ENCODE measurements around the gene FAM234B.
"Not testable (repeated sequence)": the region's sequence is repeated elsewhere in the genome, so short reads cannot be mapped to it uniquely, and the experiment has no call there.

Gene FAM234B

DNA sequence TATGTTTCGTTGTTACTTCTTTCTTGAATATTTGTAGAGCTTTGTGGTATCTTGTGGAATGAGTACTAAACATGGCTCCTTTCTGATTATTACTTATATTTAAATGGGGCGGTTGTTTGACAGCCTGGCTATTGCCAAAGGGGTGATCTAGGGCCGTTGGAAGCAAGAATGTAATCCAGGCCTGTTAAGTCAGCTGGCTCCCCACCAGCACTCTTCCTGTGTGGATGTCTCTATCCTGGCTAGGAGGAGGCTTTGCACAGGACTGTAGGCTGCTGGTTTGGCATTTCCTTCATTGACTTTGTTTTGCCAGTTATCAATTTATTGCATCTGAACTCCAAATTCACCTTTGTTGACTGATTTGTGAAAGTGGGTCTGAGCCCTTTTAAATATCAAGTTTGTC is 5.6 kb downstream of the FAM234B start:
- no peak for TF ChIP-seq FOXK2 (IDR thresholded peaks at IDR 0.05)
- no peak for TF ChIP-seq LEF1 (IDR thresholded peaks at IDR 0.05; ENCODE audit: borderline replicate concordance)
- no peak for TF ChIP-seq TARDBP (IDR thresholded peaks at IDR 0.05)
- TF ChIP-seq, protein P1, sequence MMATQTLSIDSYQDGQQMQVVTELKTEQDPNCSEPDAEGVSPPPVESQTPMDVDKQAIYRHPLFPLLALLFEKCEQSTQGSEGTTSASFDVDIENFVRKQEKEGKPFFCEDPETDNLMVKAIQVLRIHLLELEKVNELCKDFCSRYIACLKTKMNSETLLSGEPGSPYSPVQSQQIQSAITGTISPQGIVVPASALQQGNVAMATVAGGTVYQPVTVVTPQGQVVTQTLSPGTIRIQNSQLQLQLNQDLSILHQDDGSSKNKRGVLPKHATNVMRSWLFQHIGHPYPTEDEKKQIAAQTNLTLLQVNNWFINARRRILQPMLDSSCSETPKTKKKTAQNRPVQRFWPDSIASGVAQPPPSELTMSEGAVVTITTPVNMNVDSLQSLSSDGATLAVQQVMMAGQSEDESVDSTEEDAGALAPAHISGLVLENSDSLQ (IDR thresholded peaks at IDR 0.05), result no peak
- no peak for TF ChIP-seq FOXA1 (IDR thresholded peaks at IDR 0.05)
- no peak for TF ChIP-seq SP1 (IDR thresholded peaks at IDR 0.05)
- TF ChIP-seq L3MBTL2 (conservative IDR thresholded peaks at IDR 0.05), result no peak
- TF ChIP-seq ZNF384 (IDR thresholded peaks at IDR 0.05), result no peak
- TF ChIP-seq ELF4 (IDR thresholded peaks at IDR 0.05), result no peak
- TF ChIP-seq CTBP1 (IDR thresholded peaks at IDR 0.05; ENCODE audit: borderline replicate concordance), result no peak
- no peak for TF ChIP-seq ARNT (IDR thresholded peaks at IDR 0.05)
- no peak for TF ChIP-seq HDGF (IDR thresholded peaks at IDR 0.05; ENCODE audit: borderline replicate concordance)
- no peak for TF ChIP-seq BHLHE40 (IDR thresholded peaks at IDR 0.05; ENCODE audit: borderline replicate concordance)
- no peak for TF ChIP-seq SUZ12 (IDR thresholded peaks at IDR 0.05)
- no peak for TF ChIP-seq FOXM1 (IDR thresholded peaks at IDR 0.05; ENCODE audit: borderline replicate concordance)
- TF ChIP-seq NFRKB (IDR thresholded peaks at IDR 0.05), result no peak
- no peak for DNase-seq (ENCODE audit: extremely low spot score)
- ChIA-PET POLR2A (no interaction called here), CTCF (interaction anchor here (0.7 to 1.2 kb wide), 2 partner anchors 13 to 162 kb away, joined by 3 to 4 read pairs; no protein-coding TSS in a partner anchor)

DNA sequence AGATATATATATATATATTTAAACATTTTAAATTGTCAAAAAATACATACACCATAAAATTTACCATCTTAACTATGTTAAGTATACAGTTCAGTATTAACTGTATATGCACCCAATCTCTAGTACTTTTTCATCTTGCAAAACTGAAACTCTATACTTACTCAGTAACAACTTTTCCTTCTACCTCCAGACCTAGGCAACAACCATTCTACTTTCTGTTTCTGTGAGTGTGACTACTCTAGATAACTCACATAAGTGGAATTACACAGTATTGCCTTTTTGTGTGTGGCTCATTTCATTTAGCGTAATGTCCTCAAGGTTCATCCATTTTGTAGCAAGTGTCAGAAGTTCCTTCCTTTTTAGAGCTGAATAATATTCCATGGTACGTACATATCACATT is 8.2 kb downstream of the FAM234B start:
- TF ChIP-seq SP1 (IDR thresholded peaks at IDR 0.05) (no peak), NFRKB (IDR thresholded peaks at IDR 0.05) (no peak), SUZ12 (IDR thresholded peaks at IDR 0.05) (no peak), ARNT (IDR thresholded peaks at IDR 0.05) (no peak), ZNF384 (IDR thresholded peaks at IDR 0.05) (no peak), CTBP1 (IDR thresholded peaks at IDR 0.05; ENCODE audit: borderline replicate concordance) (no peak), L3MBTL2 (conservative IDR thresholded peaks at IDR 0.05) (no peak), ELF4 (IDR thresholded peaks at IDR 0.05) (no peak), LEF1 (IDR thresholded peaks at IDR 0.05; ENCODE audit: borderline replicate concordance) (no peak), FOXM1 (IDR thresholded peaks at IDR 0.05; ENCODE audit: borderline replicate concordance) (no peak), FOXA1 (IDR thresholded peaks at IDR 0.05) (no peak), BHLHE40 (IDR thresholded peaks at IDR 0.05; ENCODE audit: borderline replicate concordance) (no peak), FOXK2 (IDR thresholded peaks at IDR 0.05) (no peak), HDGF (IDR thresholded peaks at IDR 0.05; ENCODE audit: borderline replicate concordance) (no peak)
- TF ChIP-seq, protein P1 (IDR thresholded peaks at IDR 0.05), result no peak
- no peak for DNase-seq (ENCODE audit: extremely low spot score)
- ChIA-PET POLR2A (no interaction called here), CTCF (interaction anchor here (0.6 kb wide), 1 partner anchor 105 kb away, joined by 3 read pairs; no protein-coding TSS in a partner anchor)

DNA sequence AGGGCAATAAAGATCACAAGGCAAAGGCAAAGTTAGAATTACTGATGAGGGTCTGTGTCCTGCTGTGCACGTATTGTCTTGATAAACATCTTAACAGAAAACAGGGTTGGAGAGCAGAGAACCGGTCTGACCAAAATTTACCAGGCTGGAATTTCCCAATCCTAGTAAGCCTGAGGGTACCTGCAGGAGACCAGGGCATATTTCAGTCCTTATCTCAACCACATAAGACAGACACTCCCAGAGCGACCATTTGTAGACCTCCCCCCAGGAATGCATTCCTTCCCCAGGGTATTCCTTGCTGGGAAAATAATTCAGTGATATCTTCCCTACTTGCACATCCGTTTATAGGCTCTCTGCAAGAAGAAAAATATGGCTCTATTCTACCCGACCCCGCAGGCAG is 9.4 kb downstream of the FAM234B start:
- POLR2A ChIA-PET; DNase-seq (ENCODE audit: extremely low spot score); CTCF ChIA-PET: not testable (repeated sequence)

DNA sequence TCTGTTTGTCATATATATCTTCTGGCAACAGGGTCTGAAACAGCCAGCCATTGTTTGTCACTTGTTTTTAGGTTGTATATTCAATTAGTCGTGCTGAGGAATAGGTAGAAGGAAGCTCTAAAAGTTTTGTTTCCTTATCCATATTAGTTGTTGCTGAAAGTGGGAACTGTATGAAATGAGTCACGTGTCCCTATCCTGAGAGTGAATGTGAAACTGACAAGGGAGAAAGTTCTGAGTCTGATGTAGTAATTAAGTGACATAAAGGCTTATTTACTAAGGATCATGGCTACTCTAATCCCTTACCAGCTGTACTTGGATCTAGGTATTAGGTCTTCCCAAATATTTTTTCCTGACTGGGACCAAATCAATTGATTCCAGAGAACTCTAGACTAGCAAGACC is 16.4 kb downstream of the FAM234B start:
- ChIA-PET POLR2A (no interaction called here), CTCF (no interaction called here)
- no peak for DNase-seq (ENCODE audit: extremely low spot score)
- TF ChIP-seq BHLHE40 (IDR thresholded peaks at IDR 0.05; ENCODE audit: borderline replicate concordance) (no peak), FOXA1 (IDR thresholded peaks at IDR 0.05) (no peak), FOXK2 (IDR thresholded peaks at IDR 0.05) (no peak), FOXM1 (IDR thresholded peaks at IDR 0.05; ENCODE audit: borderline replicate concordance) (no peak), HDGF (IDR thresholded peaks at IDR 0.05; ENCODE audit: borderline replicate concordance) (no peak), ELF4 (IDR thresholded peaks at IDR 0.05) (no peak), TARDBP (IDR thresholded peaks at IDR 0.05) (no peak), SUZ12 (IDR thresholded peaks at IDR 0.05) (no peak), ARNT (IDR thresholded peaks at IDR 0.05) (no peak), SP1 (IDR thresholded peaks at IDR 0.05) (no peak), LEF1 (IDR thresholded peaks at IDR 0.05; ENCODE audit: borderline replicate concordance) (no peak), ZNF384 (IDR thresholded peaks at IDR 0.05) (no peak), CTBP1 (IDR thresholded peaks at IDR 0.05; ENCODE audit: borderline replicate concordance) (no peak), L3MBTL2 (conservative IDR thresholded peaks at IDR 0.05) (no peak), NFRKB (IDR thresholded peaks at IDR 0.05) (no peak)
- TF ChIP-seq, protein P1 (IDR thresholded peaks at IDR 0.05), result no peak

DNA sequence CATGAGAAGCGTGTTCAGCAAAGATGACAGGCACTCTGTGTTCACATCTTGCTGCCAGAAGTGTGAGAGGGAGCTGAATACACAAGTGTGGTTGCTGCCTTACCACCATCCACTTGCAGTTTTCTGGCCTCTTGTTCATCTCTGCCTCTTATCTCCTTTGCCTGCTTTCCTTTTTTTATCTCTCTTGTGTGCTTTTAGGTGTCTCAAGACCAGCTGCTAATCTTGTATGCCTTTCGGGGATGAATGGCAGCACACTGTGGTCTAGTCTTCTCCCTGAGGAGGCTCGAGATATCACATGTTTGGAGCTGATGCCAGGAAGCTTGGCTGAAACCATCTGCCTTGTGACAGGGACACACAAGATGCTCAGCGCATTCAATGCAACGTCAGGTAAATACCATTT is 17.2 kb downstream of the FAM234B start:
- POLR2A ChIA-PET, result no interaction called here
- CTCF ChIA-PET, result no interaction called here
- DNase-seq (ENCODE audit: extremely low spot score), result no peak
- TF ChIP-seq FOXK2 (IDR thresholded peaks at IDR 0.05), result no peak
- TF ChIP-seq NFRKB (IDR thresholded peaks at IDR 0.05), result no peak
- TF ChIP-seq BHLHE40 (IDR thresholded peaks at IDR 0.05; ENCODE audit: borderline replicate concordance), result no peak
- no peak for TF ChIP-seq FOXM1 (IDR thresholded peaks at IDR 0.05; ENCODE audit: borderline replicate concordance)
- no peak for TF ChIP-seq TARDBP (IDR thresholded peaks at IDR 0.05)
- TF ChIP-seq L3MBTL2 (conservative IDR thresholded peaks at IDR 0.05), result no peak
- no peak for TF ChIP-seq FOXA1 (IDR thresholded peaks at IDR 0.05)
- TF ChIP-seq ELF4 (IDR thresholded peaks at IDR 0.05), result no peak
- no peak for TF ChIP-seq SP1 (IDR thresholded peaks at IDR 0.05)
- TF ChIP-seq, protein P1 (IDR thresholded peaks at IDR 0.05), result no peak
- TF ChIP-seq CTBP1 (IDR thresholded peaks at IDR 0.05; ENCODE audit: borderline replicate concordance), result no peak
- no peak for TF ChIP-seq ZNF384 (IDR thresholded peaks at IDR 0.05)
- TF ChIP-seq SUZ12 (IDR thresholded peaks at IDR 0.05), result no peak
- no peak for TF ChIP-seq LEF1 (IDR thresholded peaks at IDR 0.05; ENCODE audit: borderline replicate concordance)

DNA sequence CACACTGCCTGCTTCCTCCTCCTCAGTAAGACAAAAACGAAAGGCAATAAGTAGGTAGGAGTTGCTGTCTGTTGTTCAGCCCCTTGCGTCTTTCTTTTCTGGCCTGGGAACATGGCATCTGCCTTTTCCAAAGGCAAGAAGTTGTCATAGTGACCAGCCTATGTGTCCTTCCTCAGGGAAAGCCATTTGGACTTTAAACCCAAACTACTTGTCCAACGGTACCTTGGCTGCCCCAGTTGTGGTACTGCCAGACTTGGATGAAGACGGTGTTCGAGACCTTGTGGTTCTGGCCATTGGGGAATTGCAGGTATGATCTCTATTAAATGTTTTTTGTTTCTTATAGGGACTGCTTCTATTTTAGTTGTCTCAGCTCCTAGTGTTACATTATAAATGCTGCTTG is 18.5 kb downstream of the FAM234B start:
- TF ChIP-seq HDGF (IDR thresholded peaks at IDR 0.05; ENCODE audit: borderline replicate concordance), result no peak
- TF ChIP-seq SP1 (IDR thresholded peaks at IDR 0.05), result no peak
- no peak for TF ChIP-seq CTBP1 (IDR thresholded peaks at IDR 0.05; ENCODE audit: borderline replicate concordance)
- ChIA-PET POLR2A (no interaction called here), CTCF (no interaction called here)
- DNase-seq (ENCODE audit: extremely low spot score), result no peak

Measured in HEK293T (cell line).